Esophagus muscularis mucosa (tissue), 4 donors: ENCODE data around the gene CAPG. TPM values are rescaled to one million over a fixed set of nuclear protein-coding genes. Genes with fewer than 3 reads are reported as not detected.

Source experiments
- DNase-seq: peaks from one replicate; pipeline ENCODE4 v3.0.0-alpha.2; 2017; ENCODE audit errors: extremely low spot score
- H3K27ac ChIP-seq, 4 donors: fragments of 200-600 bp; sonication (generic); replicated peaks in 1 of 4; 1 replicate in 3 of 4; 2 replicates in 1 of 4; pipeline ENCODE4 v1.5.1; 2016 to 2019; ENCODE audit warnings: mild to moderate bottlenecking in 1 of 4
- H3K27me3 ChIP-seq, 4 donors: fragments of 200-600 bp; sonication (generic); one replicate each; pipeline versions ENCODE4 v1.5.1 to v1.6.0; 2016 to 2019
- H3K36me3 ChIP-seq, 4 donors: fragments of 200-600 bp; sonication (generic); one replicate each; pipeline ENCODE4 v1.5.1; 2016 to 2019
- H3K4me1 ChIP-seq, 4 donors: fragments of 200-600 bp; sonication (generic); one replicate each; pipeline ENCODE4 v1.5.1; 2016 to 2019
- H3K4me3 ChIP-seq, 4 donors: fragments of 200-600 bp; sonication (generic); 1 replicate in 2 of 4; 2 replicates in 2 of 4; pipeline ENCODE4 v1.5.1; 2016 to 2019; ENCODE audit warnings: mild to moderate bottlenecking in 4 of 4, moderate library complexity in 1 of 4
- H3K9me3 ChIP-seq, 4 donors: fragments of 200-600 bp; sonication (generic); 1 replicate in 3 of 4; 2 replicates in 1 of 4; pipeline ENCODE4 v1.5.1; 2016 to 2019
- EP300 ChIP-seq: sonication (generic); formaldehyde crosslinking; IDR thresholded peaks from one replicate; pipeline ENCODE4 v1.6.1; 2017; ENCODE audit warnings: antibody characterized with exemption
- POLR2A ChIP-seq: fragments of 450-650 bp; IDR thresholded peaks from one replicate; pipeline ENCODE4 v1.6.1; 2017; ENCODE audit warnings: antibody characterized with exemption, moderate library complexity, mild to moderate bottlenecking, low read depth
- POLR2AphosphoS5 ChIP-seq, 2 donors: sonication (generic); formaldehyde crosslinking; IDR thresholded peaks; one replicate each; pipeline ENCODE4 v1.6.1; 2017; ENCODE audit warnings: antibody characterized with exemption in 2 of 2
- WGBS: methylation state at CpG from one replicate; pipeline ENCODE4 v1.1.5; 2018; 5-methylcytosine and 5-hydroxymethylcytosine counted together
- intact Hi-C: fragments of 100-400 bp; cut with DNase I; formaldehyde crosslinking; loops from one replicate; pipeline ENCODE4 v1.15.1; 2023
- total RNA-seq, 4 donors: library from RNA; depleted of rRNA; stranded (reverse); fragments of >200 nt; gene quantifications; one replicate each; pipeline versions ENCODE4 v1.1.0 to v1.2.1, GENCODE V29; 2016
- TF ChIP-seq, protein P1 (sequence below), 3 experiments: fragments of 200-600 bp in 2 of 3; fragments of 450-650 bp in 1 of 3; sonication (generic) in 2 of 3; IDR thresholded peaks; one replicate each; pipeline ENCODE4 v1.5.1; 2017 to 2019; ENCODE audit warnings: antibody characterized with exemption in 3 of 3, mild to moderate bottlenecking in 2 of 3, moderate library complexity in 1 of 3

Gene CAPG, protein sequence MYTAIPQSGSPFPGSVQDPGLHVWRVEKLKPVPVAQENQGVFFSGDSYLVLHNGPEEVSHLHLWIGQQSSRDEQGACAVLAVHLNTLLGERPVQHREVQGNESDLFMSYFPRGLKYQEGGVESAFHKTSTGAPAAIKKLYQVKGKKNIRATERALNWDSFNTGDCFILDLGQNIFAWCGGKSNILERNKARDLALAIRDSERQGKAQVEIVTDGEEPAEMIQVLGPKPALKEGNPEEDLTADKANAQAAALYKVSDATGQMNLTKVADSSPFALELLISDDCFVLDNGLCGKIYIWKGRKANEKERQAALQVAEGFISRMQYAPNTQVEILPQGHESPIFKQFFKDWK
- total RNA-seq = 10 to 100 TPM; 22.8 to 73.6 (median 30.8) TPM

DNA sequence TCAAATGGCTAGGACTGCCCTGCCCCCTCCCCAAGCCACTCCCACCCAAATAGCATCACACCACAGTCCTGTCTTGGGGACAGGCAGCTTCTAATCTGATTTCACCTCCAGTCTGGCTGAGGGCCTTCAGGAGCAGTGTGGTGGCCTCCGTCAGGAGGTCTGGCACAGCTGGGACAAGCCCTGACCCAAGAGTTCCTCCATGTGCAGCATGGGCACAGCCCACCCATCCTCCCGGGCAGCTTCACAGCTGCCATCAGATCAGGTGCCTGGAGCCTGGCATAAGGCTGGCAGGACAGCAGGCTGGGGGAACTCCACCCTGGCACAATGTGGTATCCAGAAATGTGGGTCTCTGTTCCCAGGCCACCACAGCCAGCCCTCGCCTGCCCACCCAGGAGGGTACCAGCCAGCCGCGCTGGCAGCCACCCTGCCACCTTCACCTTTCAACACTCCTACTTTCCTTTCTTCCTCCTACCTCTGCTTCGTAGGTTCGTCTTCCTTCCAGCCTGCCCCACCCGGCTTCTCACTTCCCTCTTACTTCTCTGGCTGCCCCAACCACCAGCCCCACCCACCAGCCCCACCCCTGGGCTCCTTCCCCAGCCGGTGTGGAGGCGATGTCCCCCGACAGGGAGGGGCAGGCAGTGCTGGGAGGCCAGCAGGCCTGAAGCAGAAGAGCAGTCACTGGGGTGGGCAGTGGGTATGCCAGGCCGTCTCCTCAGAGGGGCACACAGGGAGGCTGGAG, at the start of gene CAPG:
CAPG (minus strand) TSS at position 522 of the 739 bp plus-strand sequence. CDS start 8,221 bp downstream, outside the sequence.
- TF ChIP-seq POLR2AphosphoS5 (IDR thresholded peaks at IDR 0.05) (no peak), EP300 (no peak), POLR2A (no peak)
- TF ChIP-seq, protein P1, sequence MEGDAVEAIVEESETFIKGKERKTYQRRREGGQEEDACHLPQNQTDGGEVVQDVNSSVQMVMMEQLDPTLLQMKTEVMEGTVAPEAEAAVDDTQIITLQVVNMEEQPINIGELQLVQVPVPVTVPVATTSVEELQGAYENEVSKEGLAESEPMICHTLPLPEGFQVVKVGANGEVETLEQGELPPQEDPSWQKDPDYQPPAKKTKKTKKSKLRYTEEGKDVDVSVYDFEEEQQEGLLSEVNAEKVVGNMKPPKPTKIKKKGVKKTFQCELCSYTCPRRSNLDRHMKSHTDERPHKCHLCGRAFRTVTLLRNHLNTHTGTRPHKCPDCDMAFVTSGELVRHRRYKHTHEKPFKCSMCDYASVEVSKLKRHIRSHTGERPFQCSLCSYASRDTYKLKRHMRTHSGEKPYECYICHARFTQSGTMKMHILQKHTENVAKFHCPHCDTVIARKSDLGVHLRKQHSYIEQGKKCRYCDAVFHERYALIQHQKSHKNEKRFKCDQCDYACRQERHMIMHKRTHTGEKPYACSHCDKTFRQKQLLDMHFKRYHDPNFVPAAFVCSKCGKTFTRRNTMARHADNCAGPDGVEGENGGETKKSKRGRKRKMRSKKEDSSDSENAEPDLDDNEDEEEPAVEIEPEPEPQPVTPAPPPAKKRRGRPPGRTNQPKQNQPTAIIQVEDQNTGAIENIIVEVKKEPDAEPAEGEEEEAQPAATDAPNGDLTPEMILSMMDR (IDR thresholded peaks at IDR 0.05) = no peak
- intact Hi-C loops = no loop called here

DNA sequence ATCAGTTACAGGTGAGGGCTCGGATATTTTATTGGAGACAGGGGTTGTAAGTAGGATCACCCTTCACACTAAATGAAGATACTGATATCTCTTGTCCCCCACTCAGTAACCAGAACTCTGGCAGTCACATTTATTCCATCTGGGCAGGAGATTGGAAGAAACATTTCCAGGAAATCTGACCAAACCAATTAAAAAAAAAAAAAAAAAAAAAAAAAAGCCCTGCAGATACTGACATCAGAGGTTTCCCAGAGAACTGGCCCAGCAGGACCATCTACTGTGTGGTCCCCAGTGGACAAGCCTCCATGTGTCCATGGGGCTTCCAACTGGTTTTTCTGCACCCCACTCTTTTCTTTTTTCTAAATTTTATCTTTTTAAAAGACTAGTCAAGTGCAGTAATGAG, 49.6 kb upstream of the CAPG start:
- no peak overlapping the region for H3K27ac ChIP-seq
- no peaks in the 10 kb centered on the region for H3K36me3 ChIP-seq
- WGBS = 96% methylated on average over 1 of the region's 1 CpG
- no peak overlapping the region for H3K4me3 ChIP-seq
- no peak for TF ChIP-seq EP300
- no peak for TF ChIP-seq POLR2A
- TF ChIP-seq POLR2AphosphoS5 (IDR thresholded peaks at IDR 0.05) = no peak
- TF ChIP-seq, protein P1 (IDR thresholded peaks at IDR 0.05) = no peak
- H3K27me3 ChIP-seq = no peaks in the 10 kb centered on the region
- intact Hi-C loops = no loop called here
- peaks cover 0 to 6% (median 0%) of the 10 kb centered on the region in 4 donors for H3K4me1 ChIP-seq
- no peak for DNase-seq
- no peaks in the 10 kb centered on the region for H3K9me3 ChIP-seq

More for the DNA sequence above, at the start of gene CAPG:
- Histone ChIP-seq H3K4me1 (peaks cover 5 to 44% (median 35%) of the 10 kb centered on the region in 4 donors), H3K27ac (peak within 1 kb of the TSS in 3 of 4 donors; percentile 33 to 45 (median 44)), H3K27me3 (peaks cover 0 to 3% (median 0%) of the 10 kb centered on the region in 4 donors), H3K4me3 (peak within 1 kb of the TSS; percentile 9 to 43 (median 20)), H3K9me3 (no peaks in the 10 kb centered on the region), H3K36me3 (no peaks in the 10 kb centered on the region)
- no peak for DNase-seq
- 55% methylated on average over 10 of the region's 12 CpGs for WGBS

DNA sequence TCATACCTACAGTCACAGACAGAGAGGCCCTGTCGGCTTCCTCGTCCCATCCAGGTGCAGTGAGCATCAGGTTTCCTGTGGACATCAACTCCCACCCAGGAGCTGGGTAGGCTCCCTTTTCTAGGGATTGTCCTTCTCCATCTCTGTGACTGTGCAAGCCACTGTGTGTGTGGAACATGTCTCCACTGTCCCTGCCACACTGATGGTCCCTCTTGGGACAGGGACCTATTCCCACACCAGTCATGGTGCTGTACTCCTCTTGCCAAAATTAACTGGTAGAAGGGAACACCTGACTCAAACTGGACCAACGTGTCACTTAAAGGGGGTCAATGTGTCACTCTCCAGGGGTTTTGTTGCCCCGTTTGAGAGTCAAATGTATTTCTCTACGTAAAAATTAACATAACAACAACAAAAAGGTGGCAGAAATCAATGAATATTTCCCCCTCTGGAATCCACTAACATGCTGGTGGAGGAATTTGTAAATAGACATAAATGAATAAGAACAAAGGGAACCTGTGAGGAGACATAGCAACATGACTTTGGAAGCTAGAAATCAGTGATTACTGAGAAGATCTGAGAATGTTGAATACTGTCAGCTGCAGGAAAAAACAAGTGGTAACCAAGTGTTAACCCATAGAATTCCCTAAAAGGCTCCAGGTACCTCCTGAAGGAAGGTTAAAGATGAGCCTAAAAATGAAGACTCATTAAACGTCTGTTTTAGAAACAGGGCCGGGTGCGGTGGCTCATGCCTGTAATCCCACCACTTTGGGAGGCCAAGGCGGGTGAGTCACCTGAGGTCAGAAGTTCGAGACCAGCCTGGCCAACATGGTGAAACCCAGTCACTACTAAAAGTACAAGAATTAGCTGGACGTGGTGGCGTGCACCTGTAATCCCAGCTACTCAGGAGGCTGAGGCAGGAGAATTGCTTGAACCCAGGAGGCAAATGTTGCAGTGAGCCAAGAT, 48.7 kb upstream of the CAPG start:
- DNase-seq = no peak
- intact Hi-C loops = no loop called here
- Histone ChIP-seq H3K9me3 (no peaks in the 10 kb centered on the region), H3K27me3 (no peaks in the 10 kb centered on the region), H3K4me3 (no peak overlapping the region), H3K36me3 (no peaks in the 10 kb centered on the region), H3K27ac (no peak overlapping the region), H3K4me1 (peaks cover 0 to 6% (median 0%) of the 10 kb centered on the region in 4 donors)
- TF ChIP-seq POLR2A (no peak), POLR2AphosphoS5 (IDR thresholded peaks at IDR 0.05) (no peak), EP300 (no peak)
- TF ChIP-seq, protein P1 (IDR thresholded peaks at IDR 0.05) = no peak
- WGBS = 88% methylated on average over 12 of the region's 12 CpGs

DNA sequence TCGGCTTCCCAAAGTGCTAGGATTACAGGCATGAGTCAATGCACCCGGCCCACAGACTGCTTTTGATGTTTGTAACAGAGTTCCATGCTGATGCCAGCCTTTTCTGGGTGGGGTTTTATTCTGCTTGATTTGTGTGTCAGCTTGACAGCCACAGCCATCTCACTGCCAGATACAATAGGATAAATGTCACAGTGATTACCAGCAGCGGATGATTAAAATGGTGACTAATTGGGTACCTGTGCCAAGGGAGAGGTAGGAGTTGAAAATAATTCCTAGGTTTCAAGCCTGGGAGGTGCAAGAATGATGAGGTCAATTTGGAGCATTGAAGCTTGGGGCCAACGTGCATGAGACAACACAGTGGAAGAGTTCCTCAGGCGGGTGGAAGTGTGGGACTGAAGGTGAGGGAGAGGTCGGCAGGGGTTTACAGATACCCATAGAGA, 47.7 kb upstream of the CAPG start:
- no peak overlapping the region for H3K4me3 ChIP-seq
- H3K27ac ChIP-seq = no peak overlapping the region
- intact Hi-C loops = no loop called here
- no peaks in the 10 kb centered on the region for H3K27me3 ChIP-seq
- peaks cover 0 to 6% (median 0%) of the 10 kb centered on the region in 4 donors for H3K4me1 ChIP-seq
- no peak for DNase-seq
- 73% methylated on average over 6 of the region's 6 CpGs for WGBS
- H3K9me3 ChIP-seq = no peaks in the 10 kb centered on the region
- no peaks in the 10 kb centered on the region for H3K36me3 ChIP-seq
- TF ChIP-seq, protein P1 (IDR thresholded peaks at IDR 0.05) = no peak
- TF ChIP-seq EP300 (no peak), POLR2A (no peak), POLR2AphosphoS5 (IDR thresholded peaks at IDR 0.05) (no peak)
